HepG2 (cell line): ENCODE results near the gene VPREB3. TPM values are rescaled to one million over a fixed set of nuclear protein-coding genes. Genes with fewer than 3 reads are reported as not detected.
A peak's percentile ranks its signal among the peaks of the same experiment; 100 is the strongest.

Experiments used
- BHLHE40 ChIP-seq: IDR thresholded peaks from 2 replicates; pipeline ENCODE4 v1.6.1; 2011; ENCODE audit warnings: low read length, improper control_type of control experiment
- ELF1 ChIP-seq: sonication (generic); formaldehyde crosslinking; IDR thresholded peaks from 2 replicates; pipeline ENCODE4 v1.4.0; 2020; ENCODE audit warnings: missing genetic modification reagents
- FOSL2 ChIP-seq: sonication (generic); formaldehyde crosslinking; IDR thresholded peaks from 2 replicates; pipeline ENCODE4 v1.4.0; 2020; ENCODE audit warnings: missing genetic modification reagents
- HCFC1 ChIP-seq: fragments of 150-350 bp; IDR thresholded peaks from 2 replicates; pipeline ENCODE4 v1.6.1; 2014; ENCODE audit warnings: low read depth, low read length
- HNRNPL ChIP-seq: fragments of 200-400 bp; formaldehyde crosslinking; IDR thresholded peaks from 2 replicates; pipeline ENCODE4 v1.6.1; 2017; ENCODE audit warnings: mild to moderate bottlenecking, low read depth, low read length
- KMT2A ChIP-seq: sonication (generic); formaldehyde crosslinking; IDR thresholded peaks from 2 replicates; pipeline ENCODE4 v1.4.0; 2020; ENCODE audit warnings: missing genetic modification reagents
- MED8 ChIP-seq: sonication (generic); formaldehyde crosslinking; IDR thresholded peaks from 2 replicates; pipeline ENCODE4 v1.8.1; 2023; ENCODE audit warnings: mild to moderate bottlenecking, missing genetic modification reagents; ENCODE audit not compliant: insufficient replicate concordance
- MTA1 ChIP-seq: sonication (generic); formaldehyde crosslinking; IDR thresholded peaks from 2 replicates; pipeline ENCODE4 v1.4.0; 2020; ENCODE audit warnings: missing genetic modification reagents, mild to moderate bottlenecking, borderline replicate concordance
- NR3C1 ChIP-seq: sonication (generic); formaldehyde crosslinking; IDR thresholded peaks from 2 replicates; pipeline ENCODE4 v1.4.0; 2020; ENCODE audit warnings: missing genetic modification reagents
- POGZ ChIP-seq: sonication (generic); formaldehyde crosslinking; IDR thresholded peaks from 2 replicates; pipeline ENCODE4 v1.4.0; 2020; ENCODE audit warnings: mild to moderate bottlenecking, missing genetic modification reagents
- SOX6 ChIP-seq, 2 experiments: fragments of 450-650 bp in 1 of 2; sonication (generic) in 1 of 2; formaldehyde crosslinking in 1 of 2; IDR thresholded peaks; 2 replicates each; pipeline versions ENCODE4 v1.4.0 to v1.6.1; 2017 to 2020; ENCODE audit warnings: antibody characterized with exemption in 1 of 2, mild to moderate bottlenecking in 1 of 2, missing genetic modification reagents in 1 of 2
- SRY ChIP-seq: sonication (generic); formaldehyde crosslinking; IDR thresholded peaks from 2 replicates; pipeline ENCODE4 v1.8.0; 2022; ENCODE audit warnings: mild to moderate bottlenecking, missing genetic modification reagents
- TCF12 ChIP-seq, 2 experiments: fragments of 450-650 bp in 1 of 2; sonication (generic) in 1 of 2; formaldehyde crosslinking in 1 of 2; IDR thresholded peaks; 2 replicates each; pipeline versions ENCODE4 v1.6.1 to v1.8.0; 2017 to 2022; ENCODE audit warnings: antibody characterized with exemption in 1 of 2, mild to moderate bottlenecking in 1 of 2, missing genetic modification reagents in 1 of 2, moderate library complexity in 1 of 2
- ZBTB7B ChIP-seq: sonication (generic); formaldehyde crosslinking; IDR thresholded peaks from 2 replicates; pipeline ENCODE4 v1.4.0; 2020; ENCODE audit warnings: missing genetic modification reagents
- ZEB1 ChIP-seq: IDR thresholded peaks from 2 replicates; pipeline ENCODE4 v1.6.1; 2012; ENCODE audit warnings: mild to moderate bottlenecking, low read depth, inconsistent platforms; ENCODE audit not compliant: insufficient replicate concordance
- ZKSCAN5 ChIP-seq: sonication (generic); formaldehyde crosslinking; IDR thresholded peaks from 2 replicates; pipeline ENCODE4 v1.5.1; 2020; ENCODE audit warnings: mild to moderate bottlenecking, missing genetic modification reagents
- ZNF280B ChIP-seq: sonication (generic); formaldehyde crosslinking; IDR thresholded peaks from 2 replicates; pipeline ENCODE4 v1.5.0; 2020; ENCODE audit warnings: missing genetic modification reagents, mild to moderate bottlenecking, borderline replicate concordance
- ZNF317 ChIP-seq: sonication (generic); formaldehyde crosslinking; IDR thresholded peaks from 2 replicates; pipeline ENCODE4 v1.5.0; 2020; ENCODE audit warnings: mild to moderate bottlenecking, missing genetic modification reagents
- ZNF891 ChIP-seq: sonication (generic); formaldehyde crosslinking; IDR thresholded peaks from 2 replicates; pipeline ENCODE4 v1.5.0; 2020; ENCODE audit warnings: mild to moderate bottlenecking, missing genetic modification reagents
- polyA plus RNA-seq, 8 experiments: library from polyadenylated mRNA; depleted of rRNA in 3 of 8; stranded (reverse) in 7 of 8; unstranded in 1 of 8; fragments of >200 nt; fragmentation: Illumina TruSeq in 4 of 8; extraction: Trizol in 4 of 8; gene quantifications; 2 replicates each; pipeline versions ENCODE4 v1.2.1 to v1.2.3, GENCODE V29; 2011 to 2016; ENCODE audit warnings: low read depth in 4 of 8, missing spikeins in 1 of 8, mixed read lengths in 1 of 8; ENCODE audit not compliant: insufficient read depth in 1 of 8
- total RNA-seq, 5 experiments: library from RNA; depleted of rRNA; stranded (reverse); fragments of >200 nt; fragmentation: Illumina TruSeq; extraction: Trizol; gene quantifications; 2 replicates each; pipeline ENCODE4 v1.2.3, GENCODE V29; 2016; ENCODE audit warnings: low read depth in 1 of 5
- TF ChIP-seq, protein P1 (sequence below): sonication (generic); formaldehyde crosslinking; IDR thresholded peaks from 2 replicates; pipeline ENCODE4 v1.4.0; 2020; ENCODE audit warnings: missing genetic modification reagents, borderline replicate concordance
- TF ChIP-seq, protein P2 (sequence below): IDR thresholded peaks from 2 replicates; pipeline ENCODE4 v1.6.1; 2016; ENCODE audit warnings: missing compliant biosample characterization, missing genetic modification reagents, borderline replicate concordance
- TF ChIP-seq, protein P3 (sequence below): sonication (generic); formaldehyde crosslinking; IDR thresholded peaks from 2 replicates; pipeline ENCODE4 v1.4.0; 2020; ENCODE audit warnings: missing genetic modification reagents

Gene VPREB3
- total and polyA plus RNA-seq, 2 of the 13 experiments (the other 11 are each of a cell fraction or from before 2014, with no cell fraction given): 0.22 TPM; not detected in 1

- TF ChIP-seq, protein P1, sequence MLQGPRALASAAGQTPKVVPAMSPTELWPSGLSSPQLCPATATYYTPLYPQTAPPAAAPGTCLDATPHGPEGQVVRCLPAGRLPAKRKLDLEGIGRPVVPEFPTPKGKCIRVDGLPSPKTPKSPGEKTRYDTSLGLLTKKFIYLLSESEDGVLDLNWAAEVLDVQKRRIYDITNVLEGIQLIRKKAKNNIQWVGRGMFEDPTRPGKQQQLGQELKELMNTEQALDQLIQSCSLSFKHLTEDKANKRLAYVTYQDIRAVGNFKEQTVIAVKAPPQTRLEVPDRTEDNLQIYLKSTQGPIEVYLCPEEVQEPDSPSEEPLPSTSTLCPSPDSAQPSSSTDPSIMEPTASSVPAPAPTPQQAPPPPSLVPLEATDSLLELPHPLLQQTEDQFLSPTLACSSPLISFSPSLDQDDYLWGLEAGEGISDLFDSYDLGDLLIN (CRISPR knock-in tag): peak; percentile 88; the same call in 1 of the 2 replicates
- no peak; the same call in 1 of the 2 replicates for TF ChIP-seq ZKSCAN5 (CRISPR knock-in tag)
- 0 out of 2 replicates have a peak, but pooled peaks have one; percentile 58 for TF ChIP-seq HNRNPL
- TF ChIP-seq, protein P2, sequence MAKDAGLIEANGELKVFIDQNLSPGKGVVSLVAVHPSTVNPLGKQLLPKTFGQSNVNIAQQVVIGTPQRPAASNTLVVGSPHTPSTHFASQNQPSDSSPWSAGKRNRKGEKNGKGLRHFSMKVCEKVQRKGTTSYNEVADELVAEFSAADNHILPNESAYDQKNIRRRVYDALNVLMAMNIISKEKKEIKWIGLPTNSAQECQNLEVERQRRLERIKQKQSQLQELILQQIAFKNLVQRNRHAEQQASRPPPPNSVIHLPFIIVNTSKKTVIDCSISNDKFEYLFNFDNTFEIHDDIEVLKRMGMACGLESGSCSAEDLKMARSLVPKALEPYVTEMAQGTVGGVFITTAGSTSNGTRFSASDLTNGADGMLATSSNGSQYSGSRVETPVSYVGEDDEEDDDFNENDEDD (CRISPR knock-in tag): peak; percentile 90
- TF ChIP-seq ZNF280B (CRISPR knock-in tag): peak; percentile 86; the same call in 1 of the 2 replicates
- TF ChIP-seq ZNF317 (CRISPR knock-in tag): peak; percentile 82; the same call in 1 of the 2 replicates
- peak; percentile 81 for TF ChIP-seq ZBTB7B (CRISPR knock-in tag)
- peak; percentile 80 for TF ChIP-seq MED8
- TF ChIP-seq, protein P3, sequence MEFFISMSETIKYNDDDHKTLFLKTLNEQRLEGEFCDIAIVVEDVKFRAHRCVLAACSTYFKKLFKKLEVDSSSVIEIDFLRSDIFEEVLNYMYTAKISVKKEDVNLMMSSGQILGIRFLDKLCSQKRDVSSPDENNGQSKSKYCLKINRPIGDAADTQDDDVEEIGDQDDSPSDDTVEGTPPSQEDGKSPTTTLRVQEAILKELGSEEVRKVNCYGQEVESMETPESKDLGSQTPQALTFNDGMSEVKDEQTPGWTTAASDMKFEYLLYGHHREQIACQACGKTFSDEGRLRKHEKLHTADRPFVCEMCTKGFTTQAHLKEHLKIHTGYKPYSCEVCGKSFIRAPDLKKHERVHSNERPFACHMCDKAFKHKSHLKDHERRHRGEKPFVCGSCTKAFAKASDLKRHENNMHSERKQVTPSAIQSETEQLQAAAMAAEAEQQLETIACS (CRISPR knock-in tag): peak; percentile 46; the same call in 1 of the 2 replicates
- TF ChIP-seq ELF1 (CRISPR knock-in tag): peak; percentile 62
- TF ChIP-seq MTA1 (CRISPR knock-in tag): no peak
- peak; percentile 82 for TF ChIP-seq SRY (CRISPR knock-in tag)
- peak; percentile 40 for TF ChIP-seq ZEB1
- TF ChIP-seq POGZ (CRISPR knock-in tag): peak; percentile 89
- no peak for TF ChIP-seq NR3C1
- peak; percentile 89 for TF ChIP-seq BHLHE40
- TF ChIP-seq SOX6 (IDR thresholded peaks at IDR 0.05): no peak
- peak; percentile 68 for TF ChIP-seq SOX6 (CRISPR knock-in tag; IDR thresholded peaks at IDR 0.05)
- no peak for TF ChIP-seq TCF12 (IDR thresholded peaks at IDR 0.05)
- TF ChIP-seq TCF12 (CRISPR knock-in tag; IDR thresholded peaks at IDR 0.05): peak; percentile 43; the same call in 1 of the 2 replicates
- TF ChIP-seq KMT2A: peak; percentile 84; the same call in 1 of the 2 replicates
- TF ChIP-seq FOSL2 (CRISPR knock-in tag): peak; percentile 55; the same call in 1 of the 2 replicates
- peak; percentile 79 for TF ChIP-seq HCFC1
- peak; percentile 85 for TF ChIP-seq ZNF891
Observed at GRCh38 chr22:23716811-23717801, 37.1 kb downstream of the VPREB3 start (continued).
